Right kidney (tissue), 1 donor: Measurements from ENCODE around the gene DOP1A.

Source experiments
- DNase-seq: peaks from one replicate; pipeline ENCODE4 v3.0.0-alpha.2; 2016

The DOP1A gene

DNA sequence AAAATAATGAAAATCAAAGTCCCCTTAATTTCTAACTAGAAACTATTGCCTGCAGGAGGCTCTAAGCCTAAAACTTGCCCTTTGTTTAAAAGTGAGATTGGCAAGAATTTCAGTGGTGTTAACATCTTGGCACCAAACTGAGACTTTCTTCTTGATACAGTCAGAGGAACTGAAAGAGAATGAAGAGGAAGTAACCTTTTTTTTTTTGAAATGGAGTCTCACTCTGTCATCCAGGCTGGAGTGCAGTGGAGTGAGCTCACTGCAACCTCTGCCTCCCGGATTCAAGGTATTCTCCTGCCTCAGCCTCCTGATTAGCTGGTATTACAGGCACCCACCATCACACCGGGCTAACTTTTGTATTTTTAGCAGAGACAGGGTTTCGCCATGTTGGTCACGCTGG lies 3.6 kb downstream of the DOP1A start:
- DNase-seq, result no peak

DNA sequence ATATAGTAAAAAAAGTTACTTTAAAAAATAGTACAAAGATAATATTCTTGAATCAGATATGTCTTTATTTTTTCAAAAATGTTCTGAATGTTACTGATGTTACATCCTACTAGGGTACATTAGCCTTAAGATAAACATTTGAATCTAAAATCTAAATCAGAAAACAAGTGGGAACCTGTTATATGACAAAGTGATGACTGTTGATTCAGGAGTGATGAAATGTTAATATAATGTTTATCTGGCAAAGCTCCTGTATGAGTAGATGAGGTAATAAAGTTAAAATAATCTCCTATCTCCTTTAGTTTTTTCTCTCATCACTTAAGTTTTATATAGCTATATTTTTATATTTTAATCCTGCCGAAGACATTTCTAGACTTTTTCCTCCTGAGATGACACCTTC lies 4.2 kb downstream of the DOP1A start:
- DNase-seq, result no peak

DNA sequence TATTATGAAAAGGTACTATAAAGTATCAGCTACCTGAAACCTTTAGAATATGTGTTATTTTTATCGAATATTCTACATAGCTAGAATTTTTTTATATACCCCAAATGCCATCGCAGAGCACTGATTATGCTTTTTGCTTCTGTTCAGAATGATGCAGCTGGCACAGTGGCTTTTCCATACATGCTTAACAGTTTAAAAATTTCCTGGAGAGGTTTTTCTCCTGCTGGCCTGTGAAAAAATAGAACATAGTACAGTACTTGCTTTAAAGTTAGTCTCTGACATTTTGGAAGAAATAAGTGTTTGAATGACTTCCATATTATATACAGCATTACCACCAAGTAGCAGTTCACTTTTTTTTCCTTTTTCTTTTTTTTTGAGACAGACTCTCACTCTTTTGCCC lies 5.3 kb downstream of the DOP1A start:
- DNase-seq, result no peak

DNA sequence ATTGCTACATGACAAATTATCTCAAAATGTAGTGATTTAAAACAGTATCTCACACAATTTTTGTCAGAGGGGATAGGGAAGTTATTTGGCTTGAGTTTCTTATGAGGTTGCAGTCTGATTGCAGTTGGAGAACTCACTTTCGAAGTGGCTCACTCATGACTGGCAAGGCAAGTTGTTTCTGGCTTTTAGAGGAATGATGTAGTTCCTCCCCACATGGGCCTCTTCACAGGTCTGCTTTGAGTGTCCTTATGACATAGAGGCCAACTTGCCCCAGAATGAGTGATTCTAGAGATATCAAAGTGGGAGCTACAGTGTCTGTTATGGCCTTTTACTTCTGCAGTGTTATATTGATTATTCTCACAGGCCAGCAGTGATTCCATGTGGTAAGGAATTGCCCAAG lies 6.1 kb downstream of the DOP1A start:
- DNase-seq, result no peak

DNA sequence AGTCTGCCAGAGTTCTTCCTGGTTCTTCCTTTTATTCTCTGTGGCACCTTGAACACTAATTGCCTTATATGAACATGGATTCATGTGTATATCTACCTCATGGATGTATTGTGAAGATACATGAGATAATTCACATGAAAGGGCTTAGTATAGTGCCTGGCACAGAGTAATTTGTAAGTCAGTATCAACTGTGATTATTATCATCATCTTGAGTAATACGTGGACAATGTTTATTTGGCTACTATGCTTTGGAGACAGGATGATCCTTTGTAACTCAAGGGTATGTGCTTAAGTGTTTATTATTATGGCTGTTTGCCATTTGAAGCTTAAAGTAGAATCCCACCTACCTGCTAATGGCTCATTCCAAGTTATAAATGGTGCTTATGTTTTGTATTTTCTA lies 16.0 kb downstream of the DOP1A start:
- no peak for DNase-seq

DNA sequence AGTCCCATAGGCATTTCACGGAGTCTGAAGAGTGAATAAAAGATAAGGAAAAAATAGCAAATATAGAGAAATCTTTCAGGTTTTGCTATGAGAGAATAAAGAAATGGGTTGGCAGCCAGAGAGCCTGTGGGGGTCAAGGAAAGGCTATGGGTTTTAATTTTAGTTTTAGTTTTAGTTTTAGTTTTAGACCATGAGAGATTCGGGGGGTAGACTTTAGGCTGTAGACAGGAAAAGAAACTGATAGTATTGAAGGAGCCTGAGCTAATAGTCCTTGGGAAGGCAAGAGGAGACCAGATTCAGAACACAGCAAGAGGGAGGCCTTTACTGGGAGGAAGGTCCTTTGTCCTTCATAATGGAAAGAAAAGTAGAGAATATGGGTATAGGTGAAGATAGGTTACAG lies 19.3 kb downstream of the DOP1A start:
- no peak for DNase-seq

DNA sequence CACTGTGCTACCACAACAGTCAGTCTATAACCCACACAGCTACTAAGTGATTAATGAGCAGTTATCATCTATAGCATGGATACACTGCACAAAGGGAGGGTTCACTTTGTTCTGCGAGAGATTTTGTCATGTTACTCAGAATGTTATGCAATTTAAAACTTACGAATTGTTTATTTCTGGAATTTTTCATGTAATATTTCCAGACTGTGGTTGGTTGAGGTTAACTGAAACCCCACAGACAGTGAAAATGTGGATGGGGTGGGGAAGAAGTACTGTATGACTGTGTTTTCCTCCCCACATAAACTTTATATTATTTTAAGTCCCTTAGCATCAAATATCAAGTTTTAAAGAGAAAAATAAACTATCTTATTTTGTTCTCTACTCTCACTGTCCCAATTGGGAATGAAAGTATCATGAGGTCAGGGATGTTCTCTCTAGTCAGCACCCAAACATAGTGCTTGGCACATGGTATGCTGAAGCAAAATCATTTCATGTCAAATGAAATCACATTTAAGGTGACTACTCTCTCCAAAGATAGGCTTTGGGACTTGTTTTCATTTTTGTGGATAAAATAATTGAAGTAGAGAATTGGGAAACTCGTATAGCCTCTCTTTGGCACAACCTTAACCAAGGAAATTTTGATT lies 25.4 kb downstream of the DOP1A start:
- DNase-seq, result no peak

DNA sequence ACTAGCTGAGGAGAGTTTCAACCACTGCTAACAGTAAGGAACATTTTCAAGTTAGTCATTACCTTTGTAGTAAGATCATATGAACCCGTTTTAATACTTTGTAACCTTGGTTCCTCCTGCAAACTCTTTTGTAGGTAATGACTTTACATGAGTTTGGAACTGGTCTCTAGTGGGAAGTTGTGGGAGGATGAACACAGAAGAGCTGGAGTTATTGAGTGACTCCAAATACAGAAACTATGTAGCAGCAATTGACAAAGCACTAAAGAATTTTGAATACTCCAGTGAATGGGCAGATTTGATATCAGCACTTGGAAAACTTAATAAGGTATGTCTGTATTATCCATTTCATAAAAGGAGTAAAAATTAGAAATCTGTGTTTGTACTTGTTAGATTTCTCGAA lies 29.3 kb downstream of the DOP1A start:
- no peak for DNase-seq

DNA sequence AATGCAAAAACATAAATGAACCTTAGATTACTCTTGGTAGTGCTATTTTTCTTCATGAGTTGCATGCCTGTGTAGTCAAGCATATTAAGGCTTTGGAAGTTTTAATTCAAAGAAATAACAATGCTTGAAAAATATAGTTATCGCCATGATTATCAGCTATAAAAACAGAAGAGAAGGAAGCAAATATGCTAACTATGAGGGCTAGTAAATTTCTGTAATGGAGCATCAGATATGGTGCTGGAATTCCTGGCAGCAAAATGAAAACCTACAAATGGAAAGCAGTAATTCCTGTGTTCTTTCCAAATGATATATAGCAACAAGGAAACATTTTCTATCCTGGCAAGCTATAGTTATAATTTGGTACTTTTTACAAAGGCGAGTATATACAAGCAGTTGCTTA lies 29.7 kb downstream of the DOP1A start:
- DNase-seq, result no peak

DNA sequence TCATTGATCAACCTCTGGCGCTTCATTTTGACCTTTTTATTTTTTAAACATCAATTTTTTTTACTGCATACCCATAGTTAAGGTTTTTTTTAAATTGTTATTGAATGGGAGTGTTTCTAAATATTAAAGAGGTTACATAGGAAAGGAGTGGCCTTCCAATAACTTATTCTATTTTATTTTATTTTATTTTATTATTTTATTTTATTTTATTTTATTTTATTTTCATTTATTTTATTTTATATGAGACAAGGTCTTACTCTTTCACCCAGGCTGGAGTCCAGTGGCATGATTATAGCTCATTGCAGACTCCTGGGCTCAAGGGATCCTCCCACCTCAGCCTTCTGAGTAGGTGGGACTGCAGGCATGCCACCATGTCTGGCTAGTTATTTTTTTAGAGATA lies 30.2 kb downstream of the DOP1A start:
- DNase-seq, result no peak

DNA sequence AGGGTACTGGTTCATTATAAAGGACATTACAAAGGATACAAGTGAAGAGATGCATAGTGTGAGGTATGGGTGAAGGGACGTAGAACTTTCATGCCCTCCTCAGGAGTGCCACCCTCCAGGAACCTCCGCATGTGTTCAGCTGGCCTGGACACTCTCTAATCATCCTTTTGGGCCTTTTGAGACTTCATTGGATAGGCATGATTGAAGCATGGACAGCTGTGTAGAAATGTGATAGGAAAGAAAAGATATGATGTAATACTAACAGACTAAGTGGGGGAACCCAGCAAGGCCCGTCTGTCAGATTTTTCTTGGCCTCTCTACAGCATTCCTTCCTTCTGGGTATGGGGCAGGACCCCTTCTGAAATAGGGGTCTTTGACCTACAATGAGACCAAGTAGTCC lies 31.1 kb downstream of the DOP1A start:
- no peak for DNase-seq

DNA sequence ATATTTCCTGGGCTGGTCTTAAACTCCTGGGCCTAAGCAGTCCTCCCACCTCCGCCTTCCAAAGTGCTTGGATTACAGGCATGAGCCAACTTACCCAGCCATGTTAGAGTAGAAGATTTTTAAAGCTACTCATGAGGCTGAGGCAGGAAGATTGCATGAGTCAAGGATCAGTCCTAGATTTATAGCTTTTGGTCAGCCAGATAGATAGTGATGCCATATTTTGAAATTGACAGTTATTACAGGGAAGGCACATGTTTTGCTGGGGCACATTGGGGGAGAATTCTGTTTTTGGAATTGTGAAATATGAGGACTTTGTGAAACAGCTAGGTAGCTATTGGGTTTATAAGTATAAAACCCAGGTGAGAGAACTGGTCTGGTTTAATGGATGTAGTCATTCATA lies 40.9 kb downstream of the DOP1A start:
- no peak for DNase-seq

DNA sequence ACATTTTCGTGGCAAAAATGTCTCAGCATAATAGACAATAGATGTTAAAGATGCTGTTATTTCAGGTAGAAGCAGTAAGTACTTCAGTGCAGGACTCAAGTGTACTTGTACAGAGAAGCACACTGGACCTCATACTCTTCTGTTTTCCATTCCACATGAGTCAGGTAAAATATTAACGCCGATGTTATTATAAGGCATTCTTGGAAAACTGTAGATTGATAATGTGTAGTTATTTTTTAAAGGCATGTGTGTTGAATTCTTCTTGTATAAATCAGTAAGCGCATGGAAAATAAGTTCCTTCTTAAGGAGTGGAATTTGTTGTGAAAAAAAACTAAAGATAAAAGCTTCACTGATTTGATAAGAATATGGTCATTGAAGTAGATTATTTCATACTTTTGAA lies 45.8 kb downstream of the DOP1A start:
- DNase-seq, result no peak

DNA sequence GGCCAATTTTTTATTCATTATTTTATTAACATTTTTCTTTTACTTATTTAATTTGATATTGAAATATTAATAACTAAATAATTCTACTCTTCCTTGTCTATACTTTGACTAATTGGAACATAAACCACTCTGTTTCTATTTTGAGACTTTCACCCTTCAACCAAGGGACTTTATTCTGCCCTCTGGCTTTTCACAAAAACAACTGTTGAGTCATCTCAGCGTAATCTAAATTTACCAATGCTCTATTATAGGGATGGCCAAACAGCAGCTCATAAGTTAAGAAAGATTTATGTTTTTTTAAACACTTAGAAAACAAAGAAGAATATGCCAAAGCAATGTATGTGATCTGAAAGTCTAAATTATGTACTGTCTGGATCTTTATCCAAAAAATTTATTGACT lies 46.7 kb downstream of the DOP1A start:
- no peak for DNase-seq

DNA sequence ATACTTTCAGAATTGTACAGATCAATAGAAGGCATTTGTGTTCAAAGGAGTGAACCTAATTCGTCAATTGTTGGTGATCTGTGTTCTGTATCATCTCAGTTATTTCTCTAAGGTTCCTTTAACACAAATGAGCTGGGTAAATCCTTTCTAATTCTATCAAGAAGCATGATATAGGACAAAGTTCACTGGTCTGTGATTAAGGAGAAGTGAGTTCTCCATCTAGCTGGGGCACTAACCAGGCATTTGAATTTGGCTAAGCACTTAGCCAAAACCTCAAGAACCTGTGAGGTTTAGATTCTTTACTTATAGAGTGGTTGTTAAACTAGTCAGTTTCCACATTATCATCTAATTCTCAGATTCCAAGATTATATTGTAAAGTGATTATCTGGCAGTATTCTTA lies 50.3 kb downstream of the DOP1A start:
- no peak for DNase-seq

DNA sequence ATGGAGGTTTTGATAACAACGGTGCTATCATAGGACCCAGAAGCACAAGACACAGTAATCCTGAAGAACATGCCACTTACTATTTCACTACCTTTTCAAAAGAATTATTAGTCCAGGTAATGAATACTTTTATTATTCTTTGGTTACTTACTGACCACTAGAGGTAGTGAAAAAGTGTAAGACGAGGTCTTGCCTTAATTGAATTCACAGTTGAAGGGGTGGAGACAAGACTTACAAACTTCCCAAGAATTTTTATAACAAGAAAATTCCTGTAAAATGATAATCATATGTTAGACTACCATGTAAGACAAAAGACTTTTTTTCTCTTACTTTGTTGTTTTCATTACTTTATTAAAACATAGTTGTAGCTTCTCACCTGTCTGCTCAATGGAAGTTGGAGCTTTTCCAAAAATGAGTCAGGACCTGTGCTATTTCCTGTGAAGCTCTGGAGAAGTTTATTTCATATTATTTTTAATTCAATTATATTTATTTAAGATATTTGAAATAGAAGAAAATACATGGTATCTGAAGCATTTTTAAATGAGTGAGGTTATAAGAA lies 52.4 kb downstream of the DOP1A start:
- no peak for DNase-seq

DNA sequence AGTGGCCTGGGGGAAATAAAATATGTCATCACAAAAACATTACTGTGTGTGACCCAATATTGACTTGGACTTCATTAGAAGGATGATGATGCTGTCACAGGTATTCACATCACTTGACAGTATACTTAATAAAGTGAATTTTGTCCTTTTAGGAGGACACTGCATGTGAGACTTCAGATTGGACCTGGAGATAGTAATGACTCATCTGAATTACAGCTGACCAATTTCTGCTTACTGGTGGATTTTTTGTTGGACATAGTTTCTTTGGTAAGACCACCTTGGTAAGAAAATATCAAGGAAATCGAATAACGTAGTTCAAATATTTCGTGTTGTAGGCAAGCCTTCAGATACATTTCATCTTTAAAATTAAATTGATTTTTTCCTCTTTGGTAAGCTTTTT lies 57.1 kb downstream of the DOP1A start:
- no peak for DNase-seq

DNA sequence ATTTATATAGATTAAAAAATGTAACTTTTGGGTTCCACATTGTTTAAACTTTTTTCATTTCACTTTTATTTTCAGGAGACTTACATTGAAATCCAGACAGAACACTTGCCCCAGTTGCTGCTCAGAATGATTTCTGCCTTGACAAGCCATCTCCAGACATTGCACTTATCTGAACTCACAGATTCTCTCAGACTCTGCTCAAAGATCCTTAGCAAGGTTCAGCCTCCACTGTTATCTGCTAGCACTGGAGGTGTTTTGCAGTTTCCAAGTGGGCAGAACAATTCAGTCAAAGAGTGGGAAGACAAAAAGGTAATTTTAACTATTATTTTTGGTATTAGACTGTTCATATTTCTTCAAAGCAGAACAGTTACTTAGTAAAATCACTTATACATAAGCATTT lies 58.0 kb downstream of the DOP1A start:
- DNase-seq, result no peak

DNA sequence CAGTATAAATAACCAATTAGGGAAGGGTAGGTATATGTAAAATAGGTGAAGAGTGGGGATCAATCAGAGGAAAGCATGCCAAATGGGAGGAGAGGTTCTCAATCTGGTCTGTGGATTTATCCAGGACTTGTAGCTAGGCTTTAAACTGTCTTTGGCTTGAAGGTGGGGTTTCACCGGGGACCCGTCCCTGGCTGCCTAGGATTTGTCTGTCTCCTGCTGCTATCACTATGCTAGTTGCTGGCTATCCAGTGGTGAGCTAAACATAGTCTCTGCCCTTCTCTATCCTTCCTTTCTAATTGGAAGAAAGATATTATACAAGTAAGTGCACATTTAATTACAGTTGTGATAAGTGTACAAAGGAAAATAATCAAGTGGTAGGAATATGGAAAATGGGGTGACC lies 58.8 kb downstream of the DOP1A start:
- no peak for DNase-seq

DNA sequence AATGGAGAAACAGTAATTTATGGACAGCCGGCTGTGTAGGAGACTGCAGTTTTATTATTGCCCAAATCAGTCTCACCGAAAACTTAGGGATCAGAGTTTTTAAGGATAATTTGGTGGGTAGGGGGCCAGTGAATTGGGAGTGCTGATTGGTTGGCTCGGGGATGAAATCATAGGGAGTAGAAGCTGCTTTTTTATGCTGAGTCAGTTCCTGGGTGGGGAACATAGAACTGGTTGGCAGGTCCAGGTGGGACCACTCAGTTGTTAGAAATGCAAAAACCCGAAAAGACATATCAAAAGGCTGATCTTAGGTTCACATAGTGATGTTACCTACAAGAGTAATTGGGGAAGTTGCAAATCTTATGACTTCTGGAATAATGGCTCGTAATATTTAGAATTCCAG lies 59.3 kb downstream of the DOP1A start:
- no peak for DNase-seq

DNA sequence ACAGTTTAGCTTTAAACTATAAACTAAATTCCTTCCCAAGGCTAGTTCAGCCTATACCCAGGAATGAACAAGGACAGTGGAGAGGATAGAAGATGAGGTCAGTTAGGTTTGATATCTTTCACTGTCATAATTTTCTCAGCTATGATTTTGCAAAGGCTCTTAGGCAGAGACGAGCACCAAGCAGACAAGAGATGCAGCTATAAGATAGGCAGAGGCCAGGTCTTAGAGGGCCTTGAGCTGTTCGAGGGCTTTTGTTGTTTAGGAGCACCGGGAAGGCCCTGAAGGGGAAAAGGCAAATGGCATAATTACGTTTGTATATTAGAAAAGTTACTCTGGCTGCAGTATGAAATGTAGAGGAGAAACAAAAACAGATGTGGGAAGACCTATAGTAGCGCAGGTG lies 59.8 kb downstream of the DOP1A start:
- no peak for DNase-seq

DNA sequence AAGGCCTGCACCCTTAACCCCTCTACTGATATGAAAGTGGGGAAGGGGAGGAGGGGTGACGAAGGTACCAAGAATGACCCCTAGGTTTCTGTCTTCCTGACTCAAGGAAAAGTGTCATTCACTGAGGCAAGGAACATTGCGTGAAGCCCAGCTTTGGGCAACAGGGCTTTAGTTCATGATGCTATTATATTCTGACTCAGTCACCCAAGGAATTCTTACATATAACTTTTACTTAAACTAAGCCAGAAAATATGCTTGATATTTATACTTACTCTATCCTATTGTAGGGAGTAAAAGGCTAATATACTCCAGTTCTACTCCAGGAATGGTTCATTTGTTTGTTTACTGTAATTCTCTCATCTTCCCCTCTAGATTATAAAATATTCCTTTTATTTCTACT lies 60.5 kb downstream of the DOP1A start:
- DNase-seq, result no peak

DNA sequence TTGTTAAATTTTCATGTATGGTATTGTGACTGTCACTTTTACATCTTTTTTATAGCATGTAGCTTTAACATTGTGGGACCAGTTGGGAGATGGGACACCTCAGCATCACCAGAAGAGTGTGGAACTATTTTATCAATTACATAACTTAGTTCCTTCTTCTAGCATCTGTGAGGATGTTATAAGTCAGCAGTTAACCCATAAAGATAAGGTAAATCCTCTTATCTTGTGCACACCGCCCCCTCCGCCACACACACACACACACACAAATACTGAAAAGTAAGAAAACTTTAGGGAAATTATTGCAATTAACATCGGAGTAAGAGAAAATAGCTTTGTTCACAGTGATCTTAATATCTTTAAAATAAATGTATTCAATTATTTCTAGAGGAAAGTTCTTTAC lies 64.7 kb downstream of the DOP1A start:
- DNase-seq, result no peak

DNA sequence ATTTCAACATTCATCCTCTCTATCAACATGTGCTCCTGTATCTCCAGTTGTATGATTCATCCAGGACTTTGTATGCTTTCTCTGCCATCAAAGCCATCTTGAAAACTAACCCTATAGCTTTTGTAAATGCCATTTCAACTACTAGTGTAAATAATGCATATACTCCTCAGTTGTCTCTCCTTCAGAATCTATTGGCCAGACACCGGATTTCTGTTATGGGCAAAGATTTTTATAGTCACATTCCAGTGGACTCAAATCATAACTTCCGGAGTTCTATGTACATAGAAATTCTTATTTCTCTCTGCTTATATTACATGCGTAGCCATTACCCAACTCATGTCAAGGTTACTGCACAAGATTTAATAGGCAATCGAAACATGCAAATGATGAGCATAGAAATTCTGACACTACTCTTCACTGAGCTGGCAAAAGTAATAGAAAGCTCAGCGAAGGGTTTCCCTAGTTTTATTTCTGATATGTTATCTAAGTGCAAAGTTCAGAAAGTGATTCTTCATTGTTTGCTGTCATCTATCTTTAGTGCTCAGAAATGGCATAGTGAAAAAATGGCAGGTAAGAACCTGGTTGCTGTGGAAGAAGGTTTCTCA lies 70.7 kb downstream of the DOP1A start:
- DNase-seq, result no peak

DNA sequence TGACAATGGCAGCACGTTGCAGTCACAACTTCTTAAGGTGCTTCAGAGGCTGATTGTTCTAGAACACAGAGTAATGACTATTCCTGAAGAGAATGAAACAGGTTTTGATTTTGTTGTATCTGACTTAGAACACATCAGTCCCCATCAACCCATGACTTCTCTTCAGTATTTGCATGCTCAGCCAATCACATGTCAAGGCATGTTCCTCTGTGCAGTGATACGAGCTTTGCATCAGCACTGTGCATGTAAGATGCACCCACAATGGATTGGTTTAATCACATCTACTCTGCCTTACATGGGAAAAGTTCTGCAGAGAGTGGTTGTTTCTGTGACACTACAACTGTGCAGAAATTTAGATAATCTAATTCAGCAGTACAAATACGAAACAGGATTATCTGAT lies 71.3 kb downstream of the DOP1A start:
- DNase-seq, result no peak
